NCI-H1105 treated with DMSO at 0.1 percent for 48 hours (cell line): ENCODE measurements around the gene BNC1.

Experiments
- DNase-seq: peaks from one replicate; lab custom pipeline; 2025; lab: John Stamatoyannopoulos, UW

BNC1 gene

GRCh38 chr15:83284559-83285283 is at the start of gene BNC1:
Gene BNC1 (minus strand): TSS chr15:83284664. CDS start chr15:83284628, 36 bp downstream.
- DNase-seq, result no peak

- no peak for DNase-seq
These were observed 42.6 kb upstream of the BNC1 start for GRCh38 chr15:83327041-83327440.

- no peak for DNase-seq
These were observed 40.3 kb upstream of the BNC1 start for GRCh38 chr15:83324799-83325198.

GRCh38 chr15:83323296-83323711 is 38.8 kb upstream of the BNC1 start:
- DNase-seq, result no peak

GRCh38 chr15:83322691-83323090 is 38.2 kb upstream of the BNC1 start:
- DNase-seq, result no peak

GRCh38 chr15:83322061-83322460 is 37.6 kb upstream of the BNC1 start:
- no peak for DNase-seq

GRCh38 chr15:83320844-83321243 is 36.4 kb upstream of the BNC1 start:
- DNase-seq, result no peak

GRCh38 chr15:83320404-83320803 is 35.9 kb upstream of the BNC1 start:
- DNase-seq, result no peak

GRCh38 chr15:83319771-83320170 is 35.3 kb upstream of the BNC1 start:
- DNase-seq, result no peak

- DNase-seq, result no peak
These were observed 34.5 kb upstream of the BNC1 start for GRCh38 chr15:83318861-83319415.

GRCh38 chr15:83318036-83318435 is 33.6 kb upstream of the BNC1 start:
- DNase-seq, result no peak

- no peak for DNase-seq
These were observed 27.6 kb upstream of the BNC1 start for GRCh38 chr15:83312071-83312470.

- DNase-seq, result no peak
These were observed 26.3 kb upstream of the BNC1 start for GRCh38 chr15:83310521-83311456.

- DNase-seq, result no peak
These were observed 24.2 kb upstream of the BNC1 start for GRCh38 chr15:83308671-83309070.

GRCh38 chr15:83306561-83306960 is 22.1 kb upstream of the BNC1 start:
- no peak for DNase-seq

- no peak for DNase-seq
These were observed 21.3 kb upstream of the BNC1 start for GRCh38 chr15:83305704-83306291.

GRCh38 chr15:83304861-83305703 is 20.6 kb upstream of the BNC1 start:
- no peak for DNase-seq

- DNase-seq, result no peak
These were observed 19.1 kb upstream of the BNC1 start for GRCh38 chr15:83303535-83303934.

- DNase-seq, result no peak
These were observed 16.4 kb upstream of the BNC1 start for GRCh38 chr15:83300826-83301225.

GRCh38 chr15:83299462-83299861 is 15.0 kb upstream of the BNC1 start:
- no peak for DNase-seq

- DNase-seq, result no peak
These were observed 11.0 kb upstream of the BNC1 start for GRCh38 chr15:83295417-83295816.

GRCh38 chr15:83293201-83293600 is 8.7 kb upstream of the BNC1 start:
- DNase-seq, result no peak
